Caco-2 (cell line): ENCODE data around the gene SPRED2. TPM values are rescaled to one million over a fixed set of nuclear protein-coding genes. Genes with fewer than 3 reads are reported as not detected.

ENCODE experiments used
- BruUV-seq: library from RNA; stranded (reverse); fragments of 400-500 nt; replicated peaks from 2 replicates; lab custom pipeline; 2021; lab: Mats Ljungman, UMichigan
- CTCF ChIA-PET: fragments of 300-600 bp; sonication (Branson Sonifier 250); formaldehyde crosslinking; loops from one replicate; lab custom pipeline; 2022; ENCODE audit warnings: antibody characterized with exemption; lab: Charles Lee
- POLR2A ChIA-PET: fragments of 300-600 bp; sonication (Branson Sonifier 250); formaldehyde crosslinking; loops from one replicate; lab custom pipeline; 2022; ENCODE audit warnings: antibody characterized with exemption; lab: Charles Lee
- DNase-seq, 2 experiments: peaks; one replicate each; pipeline versions ENCODE4 v3.0.0 to v3.0.0-alpha.2; 2020 to 2022
- H3K27me3 ChIP-seq: replicated peaks from 2 replicates; pipeline ENCODE4 v1.6.0; 2011; ENCODE audit warnings: low read length; ENCODE audit not compliant: control insufficient read depth, insufficient read depth
- H3K36me3 ChIP-seq: 2 replicates; pipeline ENCODE4 v1.5.1; 2011; ENCODE audit warnings: low read length; ENCODE audit not compliant: control insufficient read depth, insufficient read depth
- H3K4me1 ChIP-seq: fragments of 250-450 bp; sonication (Bioruptor Pico); 2 replicates; pipeline ENCODE4 v1.5.1; 2020; ENCODE audit warnings: mild to moderate bottlenecking
- H3K4me3 ChIP-seq: 2 replicates; pipeline ENCODE4 v1.5.1; 2011; ENCODE audit warnings: low read depth, mild to moderate bottlenecking, control low read depth, low read length
- H3K9me3 ChIP-seq: fragments of 250-450 bp; sonication (Bioruptor Pico); 2 replicates; pipeline ENCODE4 v1.5.1; 2020; ENCODE audit warnings: mild to moderate bottlenecking, moderate library complexity
- H3K27ac Mint-ChIP-seq: one replicate; pipeline ENCODE4 v1.8.0; 2022; ENCODE audit warnings: mixed read lengths; ENCODE audit not compliant: unreplicated experiment
- H3K27me3 Mint-ChIP-seq: one replicate; pipeline ENCODE4 v1.8.0; 2022; ENCODE audit warnings: mixed read lengths; ENCODE audit not compliant: insufficient read depth, unreplicated experiment
- H3K36me3 Mint-ChIP-seq: one replicate; pipeline ENCODE4 v1.8.0; 2022; ENCODE audit warnings: mild to moderate bottlenecking, mixed read lengths; ENCODE audit not compliant: insufficient read depth, unreplicated experiment
- H3K4me1 Mint-ChIP-seq: one replicate; pipeline ENCODE4 v1.8.0; 2022; ENCODE audit warnings: low read depth, mixed read lengths; ENCODE audit not compliant: unreplicated experiment
- H3K4me3 Mint-ChIP-seq: one replicate; pipeline ENCODE4 v1.8.0; 2022; ENCODE audit warnings: mild to moderate bottlenecking, moderate library complexity, mixed read lengths; ENCODE audit not compliant: unreplicated experiment
- H3K9me3 Mint-ChIP-seq: one replicate; pipeline ENCODE4 v1.8.0; 2022; ENCODE audit warnings: mixed read lengths; ENCODE audit not compliant: unreplicated experiment
- intact Hi-C: fragments of 100-400 bp; cut with micrococcal nuclease; formaldehyde crosslinking; loops from one replicate; pipeline ENCODE4 v1.10.0; 2022; ENCODE audit not compliant: unreplicated experiment
- total RNA-seq: library from RNA; stranded (reverse); gene quantifications from 2 replicates; pipeline ENCODE4 v1.2.3, GENCODE V29; 2022
- TF ChIP-seq, protein P1 (sequence below), 2 experiments: fragments of 200-600 bp in 1 of 2; IDR thresholded peaks; 1 replicate in 1 of 2; 2 replicates in 1 of 2; pipeline versions ENCODE4 v1.5.1 to v1.8.0; 2011 to 2022; ENCODE audit warnings: antibody characterized with exemption in 1 of 2, control low read depth in 1 of 2, inconsistent platforms in 1 of 2, low read depth in 1 of 2, low read length in 1 of 2, mild to moderate bottlenecking in 1 of 2, moderate library complexity in 1 of 2; ENCODE audit not compliant: insufficient read depth in 1 of 2, severe bottlenecking in 1 of 2, unreplicated experiment in 1 of 2

Gene SPRED2
- total RNA-seq, 1 experiment from 2014 or later = 49.9 TPM

DNA sequence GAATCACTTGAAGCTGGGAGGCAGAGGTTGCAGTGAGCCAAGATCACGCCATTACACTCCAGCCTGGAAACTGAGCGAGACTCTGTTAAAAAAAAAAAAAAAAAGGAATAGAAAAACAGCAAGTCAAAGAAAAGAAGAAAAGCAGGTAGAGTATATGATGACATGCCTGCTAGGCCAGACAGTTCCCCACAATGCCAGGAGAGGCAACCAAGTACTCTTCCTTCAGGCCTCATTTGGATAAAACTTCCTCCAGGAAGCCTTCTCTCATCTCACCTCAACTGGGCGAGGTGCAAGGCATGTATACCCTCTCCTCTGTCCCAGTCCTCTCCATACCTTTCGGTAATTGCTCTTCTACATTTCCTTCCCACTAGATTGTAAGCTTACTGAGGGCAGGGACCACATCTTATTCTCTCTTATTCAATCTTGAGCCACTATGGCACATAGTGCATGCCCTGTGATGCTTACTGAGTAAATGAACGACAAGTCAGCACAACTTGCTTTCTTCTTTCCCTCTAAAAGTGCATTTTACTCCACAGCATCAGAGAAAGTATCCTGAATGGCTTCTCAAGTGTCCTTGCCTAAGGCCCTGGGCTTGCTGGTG lies 10.1 kb upstream of the SPRED2 start:
- no peak overlapping the region for H3K27ac Mint-ChIP-seq
- Histone ChIP-seq H3K27me3 (no peaks in the 10 kb centered on the region), H3K9me3 (no peaks in the 10 kb centered on the region), H3K4me1 (no peaks in the 10 kb centered on the region), H3K36me3 (no peaks in the 10 kb centered on the region), H3K4me3 (no peak overlapping the region)
- no peaks in the 10 kb centered on the region for H3K27me3 Mint-ChIP-seq
- BruUV-seq = no TSS peak
- no peak for DNase-seq
- H3K4me1 Mint-ChIP-seq = no peaks in the 10 kb centered on the region
- intact Hi-C loops = no loop called here
- TF ChIP-seq, protein P1, sequence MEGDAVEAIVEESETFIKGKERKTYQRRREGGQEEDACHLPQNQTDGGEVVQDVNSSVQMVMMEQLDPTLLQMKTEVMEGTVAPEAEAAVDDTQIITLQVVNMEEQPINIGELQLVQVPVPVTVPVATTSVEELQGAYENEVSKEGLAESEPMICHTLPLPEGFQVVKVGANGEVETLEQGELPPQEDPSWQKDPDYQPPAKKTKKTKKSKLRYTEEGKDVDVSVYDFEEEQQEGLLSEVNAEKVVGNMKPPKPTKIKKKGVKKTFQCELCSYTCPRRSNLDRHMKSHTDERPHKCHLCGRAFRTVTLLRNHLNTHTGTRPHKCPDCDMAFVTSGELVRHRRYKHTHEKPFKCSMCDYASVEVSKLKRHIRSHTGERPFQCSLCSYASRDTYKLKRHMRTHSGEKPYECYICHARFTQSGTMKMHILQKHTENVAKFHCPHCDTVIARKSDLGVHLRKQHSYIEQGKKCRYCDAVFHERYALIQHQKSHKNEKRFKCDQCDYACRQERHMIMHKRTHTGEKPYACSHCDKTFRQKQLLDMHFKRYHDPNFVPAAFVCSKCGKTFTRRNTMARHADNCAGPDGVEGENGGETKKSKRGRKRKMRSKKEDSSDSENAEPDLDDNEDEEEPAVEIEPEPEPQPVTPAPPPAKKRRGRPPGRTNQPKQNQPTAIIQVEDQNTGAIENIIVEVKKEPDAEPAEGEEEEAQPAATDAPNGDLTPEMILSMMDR (IDR thresholded peaks at IDR 0.05; ENCODE audit: insufficient read depth in 1 of 2, low read depth in 1 of 2, low read length in 1 of 2, severe bottlenecking in 1 of 2, unreplicated experiment in 1 of 2) = no peak
- H3K36me3 Mint-ChIP-seq = no peaks in the 10 kb centered on the region
- H3K9me3 Mint-ChIP-seq = no peaks in the 10 kb centered on the region
- ChIA-PET POLR2A (no interaction called here), CTCF (interaction anchor here (0.7 kb wide), 1 partner anchor 22 kb away, joined by 3 read pairs; no protein-coding TSS in a partner anchor)
- H3K4me3 Mint-ChIP-seq = no peak overlapping the region

DNA sequence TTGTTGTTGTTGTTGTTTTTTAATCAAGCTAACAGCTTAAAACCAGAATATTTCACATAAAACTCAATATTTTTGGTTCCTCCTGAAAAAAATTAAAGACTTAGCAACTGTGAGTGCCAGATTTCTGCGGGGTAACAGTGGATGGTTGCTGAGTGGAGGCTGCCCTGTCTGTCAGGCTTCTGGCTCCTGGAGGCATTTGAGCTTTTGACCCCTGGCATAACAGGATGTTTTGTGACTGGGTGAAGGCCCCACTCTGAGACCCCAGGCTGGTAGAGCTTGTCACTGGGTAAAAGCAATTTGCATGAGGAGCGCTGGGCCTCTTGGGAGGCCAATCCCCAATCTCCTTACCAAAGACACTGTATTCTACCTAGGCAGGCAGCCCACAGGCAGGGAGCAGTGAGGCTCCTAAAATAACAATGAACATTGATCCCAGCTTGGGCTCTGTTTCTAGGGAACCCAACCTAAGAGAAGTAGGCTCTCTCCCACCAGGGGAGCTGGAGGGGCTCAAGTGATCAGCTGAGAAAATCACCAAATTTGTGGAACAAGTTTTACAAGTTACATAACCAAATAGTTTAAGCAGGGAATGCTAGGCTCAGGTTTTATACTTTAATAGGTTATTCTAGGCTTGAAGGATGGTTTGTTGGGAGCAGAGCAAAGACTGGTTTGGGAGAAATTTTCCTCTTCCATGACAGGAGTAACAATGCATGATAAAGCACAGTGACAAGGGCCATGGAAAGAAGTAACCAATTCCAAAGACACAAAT lies 5.9 kb upstream of the SPRED2 start:
- CTCF ChIA-PET = interaction anchor here (1.2 kb wide), 1 partner anchor 173 kb away, joined by 5 read pairs; no protein-coding TSS in a partner anchor

More for the DNA sequence above, 5.9 kb upstream of the SPRED2 start:
- peaks cover 13% of the 10 kb centered on the region for H3K36me3 Mint-ChIP-seq
- TF ChIP-seq, protein P1 (IDR thresholded peaks at IDR 0.05; ENCODE audit: insufficient read depth in 1 of 2, low read depth in 1 of 2, low read length in 1 of 2, severe bottlenecking in 1 of 2, unreplicated experiment in 1 of 2) = no peak
- POLR2A ChIA-PET = interaction anchor here (1.1 kb wide), 1 partner anchor 211 kb away, joined by 3 read pairs; the partner anchor contains the start of gene ACTR2
- no peaks in the 10 kb centered on the region for H3K27me3 Mint-ChIP-seq
- no peak overlapping the region for H3K4me3 ChIP-seq
- H3K4me1 Mint-ChIP-seq = peaks cover 7% of the 10 kb centered on the region
- peaks cover 6% of the 10 kb centered on the region; the same call in 1 of the 2 replicates for H3K4me1 ChIP-seq
- H3K9me3 ChIP-seq = no peaks in the 10 kb centered on the region
- H3K27me3 ChIP-seq = no peaks in the 10 kb centered on the region
- H3K4me3 Mint-ChIP-seq = no peak overlapping the region
- no peak overlapping the region for H3K27ac Mint-ChIP-seq
- no peaks in the 10 kb centered on the region for H3K36me3 ChIP-seq
- no peak for DNase-seq
- no peaks in the 10 kb centered on the region for H3K9me3 Mint-ChIP-seq
- BruUV-seq = no TSS peak
- intact Hi-C loops = loop anchor here (10.0 kb wide), 1 partner anchor 134 kb away; no protein-coding TSS in a partner anchor
